Amygdala (tissue), 56 donors: Measurements from ENCODE around the gene RIC8B.

Experiments
- DNase-seq, 56 donors: peaks; one replicate each; lab custom pipeline; 2025; lab: John Stamatoyannopoulos, UW

RIC8B gene

DNA sequence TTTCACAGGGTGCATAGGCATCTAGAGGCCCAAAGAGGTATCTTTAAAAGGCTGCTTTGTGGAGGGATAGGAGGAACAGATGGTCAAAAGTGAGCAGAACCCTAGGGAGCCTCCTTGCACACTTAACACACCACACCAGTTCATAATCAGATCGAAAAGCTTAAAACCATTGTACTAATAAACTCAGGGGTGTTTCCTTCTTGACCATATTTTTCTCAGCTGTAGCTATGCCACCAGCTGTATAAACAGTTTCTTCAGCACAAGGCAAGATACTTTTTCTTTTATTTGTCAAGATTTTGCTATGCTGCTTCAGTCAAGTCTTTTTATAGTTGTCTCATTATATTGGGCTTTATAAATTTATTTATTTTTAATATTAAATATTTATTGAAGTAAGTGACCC lies 88.7 kb downstream of the RIC8B start:
- no peak for DNase-seq

DNA sequence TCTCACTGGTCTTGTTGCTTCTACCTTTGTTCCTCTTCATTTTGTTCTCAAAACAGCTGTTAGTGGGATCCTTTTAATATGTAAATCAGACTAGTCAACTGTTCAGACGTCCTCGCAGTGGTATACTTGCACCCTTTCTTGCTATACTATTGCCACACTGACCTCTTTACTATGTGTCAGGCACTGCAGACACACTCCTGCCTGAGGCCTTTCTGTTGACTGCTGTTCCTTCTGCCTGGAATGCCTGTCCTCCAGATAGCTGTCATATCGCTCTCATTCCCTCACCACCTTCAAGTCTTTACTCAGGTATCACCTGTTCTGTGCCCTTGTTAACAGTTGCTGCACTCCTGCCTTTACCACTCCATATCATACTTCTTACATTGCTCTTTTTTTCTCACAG lies 91.2 kb downstream of the RIC8B start:
- DNase-seq: no peak

DNA sequence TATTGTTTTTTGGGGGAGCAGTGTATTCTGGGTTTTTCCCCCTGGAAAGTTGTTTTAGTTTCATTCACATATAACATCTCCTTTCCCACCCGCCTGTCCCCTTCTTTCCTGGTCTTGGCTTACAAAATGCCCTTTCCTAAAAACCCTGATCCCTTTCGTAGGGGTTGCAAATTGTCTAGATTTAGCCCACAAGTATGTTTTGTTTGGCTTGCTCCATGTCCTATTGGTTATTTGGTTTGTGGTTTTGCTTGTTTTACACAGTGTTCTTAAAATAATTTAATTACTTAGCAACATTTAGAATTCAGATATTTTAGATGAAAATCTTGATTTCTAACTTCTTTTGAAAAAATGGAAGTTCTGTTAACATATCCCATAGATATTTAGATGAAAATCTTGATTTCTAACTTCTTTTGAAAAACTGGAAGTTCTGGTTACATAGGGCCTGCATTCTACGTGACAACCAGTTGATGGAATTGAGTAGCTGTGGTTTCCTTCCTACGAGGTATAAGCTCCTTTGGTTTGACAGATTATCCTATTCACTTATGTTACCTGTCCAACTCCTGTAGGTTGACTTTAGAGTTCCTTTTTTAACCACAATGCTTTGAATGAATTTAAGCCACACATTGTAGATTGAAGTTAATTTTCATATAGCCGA lies 92.1 kb downstream of the RIC8B start:
- no peak for DNase-seq

DNA sequence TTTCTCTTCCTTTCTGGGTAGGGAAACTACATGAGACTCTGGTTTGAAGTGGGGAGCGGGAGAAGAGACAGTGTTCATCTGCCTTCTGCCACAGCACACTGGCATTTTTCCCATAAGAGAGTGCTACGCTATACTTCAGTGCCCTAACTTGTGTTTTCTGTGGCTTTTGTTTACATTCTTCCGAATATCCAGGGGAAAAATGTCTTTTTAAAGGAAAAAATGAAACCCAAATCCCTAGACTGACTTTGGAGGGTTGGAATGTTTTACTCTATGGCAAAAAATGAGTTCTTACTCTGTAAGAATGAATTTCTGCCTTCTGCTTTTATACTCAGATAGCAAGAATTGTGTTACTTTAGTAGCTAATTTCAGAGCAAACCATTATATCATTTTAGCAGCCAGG lies 93.2 kb downstream of the RIC8B start:
- no peak for DNase-seq

DNA sequence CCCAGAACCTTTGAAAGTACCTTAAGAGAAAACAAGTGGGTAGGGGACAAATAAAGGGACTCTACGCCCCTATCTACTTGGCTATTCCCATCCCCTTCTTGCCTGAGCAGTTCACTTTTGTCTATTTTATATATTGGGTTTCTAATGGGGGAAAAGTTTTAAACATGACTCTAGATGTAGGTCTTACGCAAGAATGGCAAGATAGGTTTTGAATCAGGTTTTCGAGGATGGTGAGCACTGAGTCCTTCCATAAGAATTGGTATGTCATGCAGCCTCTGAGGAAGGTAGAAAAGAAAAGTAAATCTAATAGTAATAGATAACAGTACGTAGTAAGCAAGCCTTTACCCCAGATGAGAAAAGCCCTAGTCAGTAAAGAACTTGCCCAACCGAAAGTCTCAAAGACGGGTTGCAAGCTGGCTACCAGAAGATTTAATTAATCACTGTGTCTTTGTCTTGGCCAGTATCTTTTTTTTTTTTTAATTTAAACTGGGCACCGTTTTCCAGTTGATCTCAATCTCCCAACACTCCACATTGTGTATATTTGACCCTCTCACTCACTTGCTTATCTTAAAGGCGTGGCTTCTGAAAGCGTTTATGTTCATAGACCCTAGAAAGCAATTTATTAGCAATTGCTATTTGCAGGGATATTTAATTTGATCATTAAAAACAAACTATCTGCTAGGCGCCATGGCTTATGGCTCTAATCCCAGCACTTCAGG lies 94.7 kb downstream of the RIC8B start:
- DNase-seq: no peak

DNA sequence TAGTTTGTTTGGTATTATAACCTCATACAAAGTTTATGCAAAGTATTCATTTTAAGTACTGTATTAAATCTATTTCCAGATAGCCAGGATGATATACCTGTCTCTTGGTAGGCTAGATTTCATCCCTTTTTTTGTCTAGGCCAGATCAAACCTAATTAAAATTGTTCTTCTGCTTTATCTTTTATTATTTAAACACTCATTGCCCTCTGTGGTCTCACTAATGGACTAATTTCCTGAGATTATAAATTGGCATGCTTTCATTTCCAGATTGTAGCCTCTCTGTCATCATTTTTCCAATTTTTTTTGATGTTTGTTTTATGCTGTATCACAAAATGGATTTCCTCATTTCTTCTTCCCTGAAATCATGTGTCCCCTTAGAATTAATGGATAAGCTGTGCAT lies 95.6 kb downstream of the RIC8B start:
- DNase-seq: no peak

DNA sequence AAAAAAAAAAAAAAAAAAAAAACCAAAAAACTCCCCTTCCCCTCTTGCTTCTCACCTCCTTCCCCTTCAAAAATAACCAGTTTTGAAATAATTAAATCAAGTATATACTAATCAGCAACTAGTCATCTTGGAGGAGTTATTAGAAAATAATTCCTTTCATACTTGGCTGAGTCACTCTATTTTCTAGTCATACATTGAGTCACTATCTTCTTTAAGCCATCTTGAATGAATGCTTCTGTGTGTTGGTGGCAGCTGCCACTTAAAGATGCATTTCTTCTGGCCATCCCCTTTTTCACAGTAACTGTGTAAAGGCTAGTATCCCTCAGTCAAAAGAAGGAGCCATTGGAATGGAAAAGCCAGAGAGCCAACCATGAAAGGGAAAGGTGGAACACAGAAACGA lies 97.0 kb downstream of the RIC8B start:
- no peak for DNase-seq

DNA sequence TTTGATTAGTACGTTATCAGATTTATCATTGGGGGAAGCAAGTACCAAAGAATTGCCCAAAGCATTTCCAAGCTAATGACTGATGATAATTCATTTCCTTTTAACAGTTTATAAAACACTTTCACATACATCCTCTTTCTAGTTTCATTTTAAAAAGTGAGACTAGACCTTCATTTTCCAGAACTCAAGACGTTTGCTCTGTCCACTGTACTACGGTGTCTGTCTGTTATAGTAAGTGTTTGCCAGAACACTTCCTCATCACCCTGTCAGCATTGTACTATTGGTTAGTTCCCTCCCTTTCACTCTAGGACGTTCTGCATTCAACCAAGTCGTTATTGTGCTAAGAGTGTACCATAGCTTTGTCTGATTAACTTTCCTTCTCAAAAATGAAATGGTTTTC lies 99.5 kb downstream of the RIC8B start:
- no peak for DNase-seq

DNA sequence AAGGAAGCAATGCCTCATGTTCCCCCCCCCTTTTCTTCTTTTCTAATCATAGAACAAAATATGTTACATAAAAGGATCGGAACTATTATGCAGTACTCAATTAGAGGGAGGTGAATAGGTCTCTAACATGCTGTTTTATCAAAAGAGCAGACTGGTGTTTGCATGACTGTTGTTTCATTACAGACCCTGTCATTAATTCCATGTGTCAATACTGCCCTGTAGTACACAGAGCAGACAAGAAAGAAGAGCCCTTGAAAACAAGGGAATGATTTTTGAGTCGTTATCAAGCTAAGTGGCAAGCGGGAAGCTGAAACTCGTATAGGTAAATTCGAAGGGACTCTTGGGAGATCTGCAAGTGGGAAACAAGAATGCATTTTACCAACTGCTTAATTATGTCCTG lies 104.3 kb downstream of the RIC8B start:
- DNase-seq: no peak

DNA sequence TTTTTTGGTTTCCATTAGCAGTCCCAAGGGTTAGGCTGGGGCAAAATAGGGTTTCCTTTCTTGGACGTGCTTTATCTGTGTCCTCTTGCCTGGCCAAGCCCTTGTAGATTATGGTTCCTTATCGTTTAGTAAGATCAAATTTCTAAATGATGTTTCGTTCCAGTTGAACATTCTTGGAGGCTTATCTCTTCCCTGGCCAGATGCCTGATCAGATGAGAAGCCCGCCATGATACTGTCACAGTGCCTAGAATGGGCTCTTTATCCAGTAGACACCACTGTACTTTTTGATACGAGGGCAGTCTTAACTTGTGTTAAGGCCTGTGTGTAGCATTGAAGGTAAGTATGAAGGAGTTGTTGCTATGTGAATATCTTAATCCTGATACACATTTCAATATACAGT lies 105.1 kb downstream of the RIC8B start:
- no peak for DNase-seq

DNA sequence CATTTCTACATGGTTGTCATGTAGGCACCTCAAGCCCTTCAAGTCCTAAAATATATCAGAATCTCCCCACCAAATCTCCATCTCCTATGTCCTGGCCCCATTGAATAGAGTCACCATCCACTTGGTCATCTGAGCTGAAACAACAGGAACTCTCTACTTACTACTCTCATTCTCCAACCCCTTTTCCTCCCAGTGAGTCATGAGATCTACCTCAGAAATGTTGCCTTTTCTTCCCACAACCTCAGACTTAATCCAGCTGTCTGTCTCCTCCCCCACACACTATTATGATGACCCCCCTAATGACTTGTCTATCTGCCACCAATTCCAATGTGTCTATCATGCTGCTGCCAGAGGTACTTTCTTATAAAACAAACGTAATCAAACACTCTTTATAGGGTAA lies 108.9 kb downstream of the RIC8B start:
- DNase-seq: no peak

DNA sequence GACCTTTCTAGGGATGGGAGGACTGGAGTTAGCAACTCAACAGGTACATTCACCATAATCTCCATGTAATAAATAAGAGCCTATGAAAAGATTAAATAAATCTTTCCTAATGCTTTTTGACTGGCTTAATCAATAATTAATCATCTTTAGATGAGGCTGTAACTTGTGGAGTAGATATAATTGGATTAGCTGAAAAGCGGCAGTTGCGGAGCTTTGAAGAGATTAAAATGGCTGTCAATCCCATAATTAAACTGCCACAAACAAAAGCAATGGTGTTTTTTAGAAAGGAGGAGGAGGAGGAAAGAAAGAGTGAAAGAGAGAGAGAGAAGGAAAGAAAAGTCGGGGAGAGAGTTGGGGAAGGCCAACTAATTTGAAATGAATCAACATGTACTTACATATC lies 110.5 kb downstream of the RIC8B start:
- DNase-seq: no peak

DNA sequence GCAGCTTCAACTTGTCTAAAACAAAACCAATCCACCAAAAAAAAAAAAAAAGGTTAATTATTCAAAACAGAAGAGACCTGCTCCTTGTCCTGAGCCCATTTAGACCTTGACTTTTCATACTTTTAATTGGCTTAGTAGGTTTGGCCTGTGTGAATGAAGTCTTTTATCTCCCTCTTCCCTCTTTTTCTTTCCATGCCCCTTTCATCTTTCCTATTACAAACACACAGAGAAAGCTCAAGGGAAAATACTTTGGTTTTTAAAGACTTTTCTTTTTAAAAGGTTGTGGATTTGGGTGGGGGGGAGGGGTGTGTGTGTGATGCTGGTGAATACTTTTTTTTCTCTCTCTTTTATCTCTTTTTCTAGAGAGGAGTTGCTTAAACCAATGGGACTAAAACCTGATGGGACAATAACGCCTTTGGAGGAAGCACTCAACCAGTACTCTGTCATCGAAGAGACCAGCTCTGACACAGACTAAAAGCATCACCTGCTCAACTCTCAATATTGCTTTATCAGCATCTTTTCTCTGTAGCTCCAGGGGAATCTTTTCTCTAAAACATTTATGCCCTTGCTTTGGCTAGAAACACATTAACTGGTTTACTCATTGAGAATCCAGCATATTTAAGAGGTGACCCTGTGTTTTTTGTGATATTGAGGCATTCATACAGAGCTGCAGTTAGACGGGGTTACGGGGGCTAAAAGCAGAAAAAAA lies 111.2 kb downstream of the RIC8B start:
- DNase-seq: no peak

DNA sequence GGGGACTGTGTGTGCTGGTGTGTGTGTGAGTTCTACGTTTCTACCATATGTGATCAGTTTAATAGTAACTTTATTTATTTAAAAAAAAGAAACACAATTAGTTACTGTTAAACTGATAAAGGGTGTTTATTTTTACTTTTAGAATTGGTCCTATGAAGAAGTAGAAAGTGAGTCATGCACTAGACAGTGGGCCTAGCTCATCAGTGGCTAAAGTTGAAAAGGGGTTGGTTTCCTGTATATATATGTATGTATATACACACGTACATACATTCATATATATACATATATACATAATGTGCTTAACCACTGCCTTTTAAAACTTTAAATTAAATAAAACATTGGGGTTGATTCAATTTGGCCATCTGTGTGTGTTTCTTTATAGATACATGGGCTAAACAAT lies 112.5 kb downstream of the RIC8B start:
- no peak for DNase-seq

DNA sequence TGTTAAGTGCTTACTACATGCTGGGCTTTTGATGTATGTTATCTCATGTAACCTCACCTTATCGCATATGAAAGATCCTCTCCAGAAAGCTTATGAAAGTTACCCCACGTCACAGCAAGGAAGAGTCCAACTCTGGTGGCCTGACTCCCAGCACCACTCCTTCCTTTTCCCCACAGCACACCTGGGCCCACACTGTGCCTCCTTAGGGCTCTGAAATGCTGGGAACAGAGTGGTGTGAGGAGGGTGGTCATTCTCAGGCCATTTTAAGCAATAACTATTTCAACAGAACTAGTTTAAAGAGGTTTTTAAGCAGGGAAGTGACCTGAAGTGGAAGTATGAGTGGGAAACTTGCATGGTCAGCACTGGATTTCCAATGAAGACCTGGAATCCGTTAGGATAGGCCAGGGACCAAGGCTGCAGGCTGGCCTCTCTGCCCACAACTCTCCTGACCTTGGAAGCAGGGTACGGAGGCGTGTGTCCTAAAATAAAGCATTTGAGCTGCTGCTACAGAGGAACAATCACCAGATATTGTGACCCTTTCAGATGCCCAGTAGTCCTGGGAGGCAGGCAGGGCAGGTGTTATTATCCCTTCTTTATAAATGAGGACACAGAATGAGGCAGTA lies 114.0 kb downstream of the RIC8B start:
- no peak for DNase-seq

DNA sequence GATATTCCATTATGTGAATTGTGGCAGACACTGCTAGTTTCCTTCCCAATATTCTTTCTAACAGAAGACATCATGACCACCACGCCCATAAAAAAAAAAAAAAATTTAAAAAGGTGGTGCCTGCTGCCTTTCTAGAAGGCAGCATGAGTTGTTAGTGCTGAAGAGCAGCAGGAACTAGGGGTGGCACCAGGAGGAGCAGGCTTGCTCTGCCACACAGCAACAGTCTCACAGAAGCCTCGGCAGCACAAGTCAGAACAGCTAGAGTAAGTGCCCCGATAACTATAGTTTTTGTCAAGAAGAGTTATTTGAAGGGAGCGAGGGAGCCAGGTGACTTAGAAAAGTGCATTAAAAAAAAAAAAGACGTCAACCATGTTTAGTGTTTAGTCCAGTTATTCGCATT lies 114.8 kb downstream of the RIC8B start:
- no peak for DNase-seq

DNA sequence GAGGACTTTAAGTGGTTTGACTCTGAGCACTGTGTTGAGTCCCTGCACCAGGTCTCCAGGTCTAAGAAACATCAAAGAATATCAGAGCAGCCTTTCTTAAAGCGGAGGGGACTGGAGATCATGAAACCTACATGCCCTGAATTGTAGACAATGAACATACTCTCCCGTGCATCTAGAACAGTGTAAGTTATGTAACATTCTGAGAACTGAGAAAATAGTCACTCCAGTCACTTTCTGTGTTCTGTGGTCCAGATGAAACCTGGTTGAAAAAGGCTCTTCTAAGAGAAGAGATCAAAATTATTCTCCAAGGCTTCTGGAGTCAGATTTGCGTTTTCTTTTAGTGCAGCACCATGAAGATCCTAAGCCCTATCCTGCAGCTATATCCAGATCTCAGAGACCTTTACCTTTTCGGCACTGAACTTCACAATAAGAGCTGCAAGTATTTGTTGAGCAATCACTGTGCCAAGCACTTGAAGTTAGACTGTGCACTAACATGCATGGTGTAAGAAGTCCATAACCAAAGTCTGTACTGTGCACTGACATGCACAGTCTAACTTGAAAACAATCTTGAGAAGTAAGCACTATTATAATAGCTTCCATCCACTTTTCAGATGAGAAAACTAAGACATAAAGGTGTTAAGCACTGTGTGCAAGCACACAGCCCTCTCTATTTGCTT lies 115.6 kb downstream of the RIC8B start:
- no peak for DNase-seq

DNA sequence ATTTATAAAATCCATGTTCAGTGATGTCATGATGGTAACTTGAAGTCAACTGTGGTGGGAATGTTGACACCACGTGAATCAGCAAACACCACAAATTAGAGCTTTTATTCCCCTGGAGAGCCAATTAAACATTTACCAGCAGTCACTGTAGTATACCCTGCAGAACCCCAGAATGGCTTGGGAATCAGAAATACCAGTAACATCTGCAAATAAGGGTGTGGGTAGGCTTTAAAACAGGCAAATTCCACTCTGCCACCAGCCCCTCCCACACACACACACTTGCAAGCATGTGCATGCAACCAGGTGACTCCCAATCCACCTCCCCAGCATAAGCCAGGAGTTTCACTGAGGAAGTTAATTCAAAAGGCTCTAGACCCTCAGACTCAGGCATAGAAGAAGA lies 117.6 kb downstream of the RIC8B start:
- no peak for DNase-seq

DNA sequence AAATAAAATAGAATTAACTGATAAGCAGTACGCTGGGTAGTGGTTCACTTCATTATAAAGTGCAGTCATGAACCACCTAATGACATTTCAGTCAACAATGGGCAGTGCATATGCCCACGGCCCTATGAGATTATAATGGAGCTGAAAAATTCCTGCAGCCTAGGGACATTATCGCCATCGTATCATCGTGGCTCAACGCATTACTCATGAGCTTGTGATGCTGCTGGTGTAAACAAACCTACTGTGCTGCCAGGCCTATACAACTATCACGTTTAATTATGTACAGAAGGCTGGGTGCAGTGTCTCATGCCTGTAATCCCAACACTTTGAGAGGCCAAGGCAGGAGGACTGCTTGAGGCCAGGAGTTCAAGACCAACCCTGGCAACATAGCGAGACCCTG lies 119.0 kb downstream of the RIC8B start:
- no peak for DNase-seq

DNA sequence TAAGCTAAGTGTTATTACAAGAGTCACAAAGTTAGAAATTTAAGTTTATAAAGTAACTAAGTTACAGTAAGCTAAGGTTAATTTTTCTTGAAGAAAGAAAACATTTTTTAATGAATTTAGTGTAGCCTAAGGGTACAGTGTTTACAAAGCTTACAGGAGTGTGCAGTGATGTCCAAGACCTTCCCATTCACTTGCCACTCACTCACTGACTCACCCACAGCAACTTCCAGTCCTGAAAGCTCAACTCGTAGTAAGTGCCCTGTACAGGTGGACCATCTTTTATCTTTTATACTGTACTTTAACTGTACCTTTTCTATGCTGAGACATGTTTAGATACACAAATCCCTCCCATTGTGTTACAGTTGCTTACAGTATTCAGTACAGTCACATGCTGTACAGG lies 120.3 kb downstream of the RIC8B start:
- no peak for DNase-seq

DNA sequence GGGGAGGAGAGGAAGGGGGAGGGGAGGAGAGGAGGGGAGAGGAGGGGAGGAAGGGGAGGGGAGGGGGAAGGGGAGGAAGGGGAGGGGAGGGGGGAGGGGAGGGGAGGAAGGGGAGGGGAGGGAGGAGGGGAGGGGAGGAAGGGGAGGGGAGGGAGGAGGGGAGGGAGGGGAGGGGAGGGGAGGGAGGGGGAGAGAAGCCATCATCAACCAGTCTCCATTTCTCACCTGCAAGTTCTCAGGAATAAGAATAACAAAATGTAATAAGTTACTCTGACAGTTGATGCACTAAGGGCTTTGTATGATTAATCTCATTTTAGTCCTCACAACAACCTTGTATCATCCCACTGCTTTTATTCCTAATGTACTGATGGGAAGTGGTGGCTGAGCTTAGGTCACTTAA lies 122.1 kb downstream of the RIC8B start:
- DNase-seq: no peak
